Liver (tissue), 3 donors: ENCODE data around the gene TMEM44.

Source experiments
- HNF4A ChIP-seq, 2 donors: conservative IDR thresholded peaks; 2 replicates each; pipeline ENCODE4 v1.6.1; 2016; ENCODE audit warnings: antibody characterized with exemption in 2 of 2, mild to moderate bottlenecking in 2 of 2
- HNF4G ChIP-seq: IDR thresholded peaks from 2 replicates; pipeline ENCODE4 v1.6.1; 2016; ENCODE audit warnings: antibody characterized with exemption
- MAX ChIP-seq: IDR thresholded peaks from 2 replicates; pipeline ENCODE4 v1.6.1; 2016; ENCODE audit warnings: antibody characterized with exemption
- RXRA ChIP-seq, 2 donors: IDR thresholded peaks; 2 replicates each; pipeline ENCODE4 v1.6.1; 2017 to 2018; ENCODE audit warnings: antibody characterized with exemption in 2 of 2, mild to moderate bottlenecking in 1 of 2
- YY1 ChIP-seq: IDR thresholded peaks from 2 replicates; pipeline ENCODE4 v1.6.1; 2016; ENCODE audit warnings: antibody characterized with exemption, mild to moderate bottlenecking
- TF ChIP-seq, protein P1 (sequence below): IDR thresholded peaks from 2 replicates; pipeline ENCODE4 v1.6.1; 2016; ENCODE audit warnings: antibody characterized with exemption, mild to moderate bottlenecking
- TF ChIP-seq, protein P2 (sequence below): fragments of 150-350 bp; IDR thresholded peaks from 2 replicates; pipeline ENCODE4 v1.5.1; 2017; ENCODE audit warnings: improper control_type of control experiment, low read depth, low read length; ENCODE audit not compliant: missing input control
- donor health status: healthy.
- donor health status: healthy.

DNA sequence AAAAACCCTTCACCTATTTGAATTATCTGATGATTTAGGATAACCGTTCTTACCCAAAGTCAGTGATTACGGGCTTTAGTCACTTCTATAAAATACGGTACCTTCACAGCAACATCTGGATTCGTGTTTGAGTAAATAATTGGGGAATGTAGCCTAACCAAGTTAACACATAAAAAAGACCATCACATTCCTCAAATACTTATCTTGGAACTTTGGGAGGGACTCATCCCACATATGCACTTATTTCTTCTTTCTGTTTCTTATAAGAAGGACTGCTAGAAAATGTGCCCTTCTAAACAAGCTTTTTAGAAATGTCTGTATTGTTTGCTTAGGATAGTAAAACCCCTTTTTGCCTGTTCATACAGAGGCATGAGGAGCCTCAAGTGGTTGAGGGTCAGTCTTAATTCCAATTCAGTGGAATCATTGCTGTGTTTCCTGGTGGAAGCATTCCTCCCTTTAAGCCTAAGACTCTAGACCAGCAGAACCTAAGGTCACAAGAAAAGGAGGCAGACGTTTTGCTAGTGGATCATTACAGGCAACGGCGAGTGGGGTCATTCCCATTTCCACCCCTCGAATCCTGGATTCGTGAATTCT is 67.5 kb downstream of the TMEM44 start:
- TF ChIP-seq, protein P1, sequence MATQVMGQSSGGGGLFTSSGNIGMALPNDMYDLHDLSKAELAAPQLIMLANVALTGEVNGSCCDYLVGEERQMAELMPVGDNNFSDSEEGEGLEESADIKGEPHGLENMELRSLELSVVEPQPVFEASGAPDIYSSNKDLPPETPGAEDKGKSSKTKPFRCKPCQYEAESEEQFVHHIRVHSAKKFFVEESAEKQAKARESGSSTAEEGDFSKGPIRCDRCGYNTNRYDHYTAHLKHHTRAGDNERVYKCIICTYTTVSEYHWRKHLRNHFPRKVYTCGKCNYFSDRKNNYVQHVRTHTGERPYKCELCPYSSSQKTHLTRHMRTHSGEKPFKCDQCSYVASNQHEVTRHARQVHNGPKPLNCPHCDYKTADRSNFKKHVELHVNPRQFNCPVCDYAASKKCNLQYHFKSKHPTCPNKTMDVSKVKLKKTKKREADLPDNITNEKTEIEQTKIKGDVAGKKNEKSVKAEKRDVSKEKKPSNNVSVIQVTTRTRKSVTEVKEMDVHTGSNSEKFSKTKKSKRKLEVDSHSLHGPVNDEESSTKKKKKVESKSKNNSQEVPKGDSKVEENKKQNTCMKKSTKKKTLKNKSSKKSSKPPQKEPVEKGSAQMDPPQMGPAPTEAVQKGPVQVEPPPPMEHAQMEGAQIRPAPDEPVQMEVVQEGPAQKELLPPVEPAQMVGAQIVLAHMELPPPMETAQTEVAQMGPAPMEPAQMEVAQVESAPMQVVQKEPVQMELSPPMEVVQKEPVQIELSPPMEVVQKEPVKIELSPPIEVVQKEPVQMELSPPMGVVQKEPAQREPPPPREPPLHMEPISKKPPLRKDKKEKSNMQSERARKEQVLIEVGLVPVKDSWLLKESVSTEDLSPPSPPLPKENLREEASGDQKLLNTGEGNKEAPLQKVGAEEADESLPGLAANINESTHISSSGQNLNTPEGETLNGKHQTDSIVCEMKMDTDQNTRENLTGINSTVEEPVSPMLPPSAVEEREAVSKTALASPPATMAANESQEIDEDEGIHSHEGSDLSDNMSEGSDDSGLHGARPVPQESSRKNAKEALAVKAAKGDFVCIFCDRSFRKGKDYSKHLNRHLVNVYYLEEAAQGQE, result no peak
- no peak for TF ChIP-seq MAX
- TF ChIP-seq, protein P2, sequence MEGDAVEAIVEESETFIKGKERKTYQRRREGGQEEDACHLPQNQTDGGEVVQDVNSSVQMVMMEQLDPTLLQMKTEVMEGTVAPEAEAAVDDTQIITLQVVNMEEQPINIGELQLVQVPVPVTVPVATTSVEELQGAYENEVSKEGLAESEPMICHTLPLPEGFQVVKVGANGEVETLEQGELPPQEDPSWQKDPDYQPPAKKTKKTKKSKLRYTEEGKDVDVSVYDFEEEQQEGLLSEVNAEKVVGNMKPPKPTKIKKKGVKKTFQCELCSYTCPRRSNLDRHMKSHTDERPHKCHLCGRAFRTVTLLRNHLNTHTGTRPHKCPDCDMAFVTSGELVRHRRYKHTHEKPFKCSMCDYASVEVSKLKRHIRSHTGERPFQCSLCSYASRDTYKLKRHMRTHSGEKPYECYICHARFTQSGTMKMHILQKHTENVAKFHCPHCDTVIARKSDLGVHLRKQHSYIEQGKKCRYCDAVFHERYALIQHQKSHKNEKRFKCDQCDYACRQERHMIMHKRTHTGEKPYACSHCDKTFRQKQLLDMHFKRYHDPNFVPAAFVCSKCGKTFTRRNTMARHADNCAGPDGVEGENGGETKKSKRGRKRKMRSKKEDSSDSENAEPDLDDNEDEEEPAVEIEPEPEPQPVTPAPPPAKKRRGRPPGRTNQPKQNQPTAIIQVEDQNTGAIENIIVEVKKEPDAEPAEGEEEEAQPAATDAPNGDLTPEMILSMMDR, result no peak
- no peak for TF ChIP-seq RXRA (IDR thresholded peaks at IDR 0.05)
- TF ChIP-seq HNF4G, result no peak
- no peak for TF ChIP-seq YY1
- no peak for TF ChIP-seq HNF4A (conservative IDR thresholded peaks at IDR 0.05)
